ENCODE results near the gene KCNQ1.

- TF ChIP-seq CTCF (IDR thresholded peaks at IDR 0.05), result no peak
- TF ChIP-seq POLR2A (IDR thresholded peaks at IDR 0.05), result no peak
- TF ChIP-seq EP300 (IDR thresholded peaks at IDR 0.05), result no peak
These were observed 62.5 kb downstream of the KCNQ1 start for GRCh38 chr11:2507212-2507901.

Measured in gastroesophageal sphincter (tissue), 3 donors.